ENCODE results near the gene ZNF25. TPM values are rescaled to one million over a fixed set of nuclear protein-coding genes. Genes with fewer than 3 reads are reported as not detected.

The ZNF25 gene
- total and polyA plus RNA-seq, 4 donors, result 0.93 to 2.8 (median 1.7) TPM

- Histone ChIP-seq H3K27me3 (ENCODE audit: control insufficient read depth in 4 of 4, insufficient read depth in 4 of 4, low read length in 3 of 4) (no peaks in the 10 kb centered on the region), H3K4me3 (ENCODE audit: low read depth in 1 of 3, low read length in 3 of 3) (no peak overlapping the region), H3K9me3 (ENCODE audit: control insufficient read depth in 4 of 4, low read length in 3 of 4) (no peaks in the 10 kb centered on the region), H3K27ac (ENCODE audit: low read depth in 1 of 2, low read length in 2 of 2) (peak overlapping the region; percentile 22 to 70), H3K4me1 (ENCODE audit: control insufficient read depth in 4 of 4, insufficient read depth in 4 of 4, low read length in 3 of 4) (peaks cover 4 to 20% (median 10%) of the 10 kb centered on the region in 4 donors), H3K9ac (ENCODE audit: low read depth in 1 of 2, low read length in 2 of 2) (no peak overlapping the region), H3K36me3 (ENCODE audit: control insufficient read depth in 4 of 4, insufficient read depth in 3 of 4, low read depth in 1 of 4, low read length in 3 of 4) (peaks cover 7 to 41% (median 32%) of the 10 kb centered on the region in 4 donors)
- 41% methylated on average over 1 of the region's 1 CpG for WGBS
- no peak for DNase-seq (ENCODE audit: low spot score)
- TF ChIP-seq FOXA2 (IDR thresholded peaks at IDR 0.05) (no peak), HNF4A (conservative IDR thresholded peaks at IDR 0.05) (peak; percentile 77 to 84), SP1 (IDR thresholded peaks at IDR 0.05) (peak; percentile 40), HNF4G (IDR thresholded peaks at IDR 0.05) (peak; percentile 7), FOXA1 (IDR thresholded peaks at IDR 0.05) (no peak), RXRA (IDR thresholded peaks at IDR 0.05) (peak in 1 of 2 donors; percentile 11)
Observed at GRCh38 chr10:38016354-38016753, 39.9 kb upstream of the ZNF25 start.

DNA sequence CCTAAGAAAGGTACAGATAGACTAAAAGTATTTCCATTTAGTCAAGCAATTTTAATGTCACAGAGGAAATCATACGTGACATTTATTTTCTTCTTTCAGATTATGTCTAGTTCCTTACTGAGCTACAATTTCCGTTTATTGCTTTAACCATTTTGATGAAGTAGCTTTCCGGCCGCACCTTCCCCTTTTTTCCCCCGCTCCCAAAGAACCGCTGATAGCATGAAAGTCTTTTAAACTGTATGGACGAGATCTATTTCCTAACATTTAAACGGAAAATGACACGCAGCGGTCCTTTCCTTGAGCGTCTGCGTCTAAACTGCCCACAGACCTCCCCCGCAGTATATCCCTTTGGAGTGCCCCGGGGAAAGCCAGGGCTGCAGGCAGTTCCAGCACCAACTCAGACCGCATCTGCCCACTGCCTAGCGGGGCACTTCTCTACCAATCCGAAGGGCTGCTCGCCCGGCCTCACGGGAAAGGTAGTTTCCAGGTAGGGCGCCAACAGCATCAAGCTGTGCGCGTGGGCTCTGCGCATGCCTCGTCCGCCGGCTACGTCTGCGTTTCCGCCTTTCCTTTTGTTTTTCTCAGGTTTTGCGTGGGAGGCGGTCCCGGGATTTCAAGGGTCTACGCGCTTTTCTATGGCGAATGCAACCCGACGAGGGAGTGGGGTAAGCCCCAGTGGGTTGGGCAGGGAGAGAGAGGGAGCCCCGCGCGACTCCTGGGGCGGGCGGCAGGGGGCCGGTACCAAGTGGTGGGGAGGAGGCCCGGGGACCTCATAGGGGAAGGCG, 33.9 kb upstream of the ZNF25 start, which contains the start of gene ZNF33A:
ZNF33A (plus strand) TSS at position 557 of the 785 bp plus-strand sequence. CDS start 1,667 bp downstream, outside the sequence.
- Histone ChIP-seq H3K4me1 (ENCODE audit: control insufficient read depth in 4 of 4, insufficient read depth in 4 of 4, low read length in 3 of 4) (peaks cover 4 to 12% (median 7%) of the 10 kb centered on the region in 4 donors), H3K36me3 (ENCODE audit: control insufficient read depth in 4 of 4, insufficient read depth in 3 of 4, low read depth in 1 of 4, low read length in 3 of 4) (peaks cover 0 to 2% (median under 1%) of the 10 kb centered on the region in 4 donors), H3K9me3 (ENCODE audit: control insufficient read depth in 4 of 4, low read length in 3 of 4) (no peaks in the 10 kb centered on the region), H3K27me3 (ENCODE audit: control insufficient read depth in 4 of 4, insufficient read depth in 4 of 4, low read length in 3 of 4) (no peaks in the 10 kb centered on the region), H3K9ac (ENCODE audit: low read depth in 1 of 2, low read length in 2 of 2) (peak within 1 kb of the TSS; percentile 63 to 88), H3K4me3 (ENCODE audit: low read depth in 1 of 3, low read length in 3 of 3) (peak within 1 kb of the TSS; percentile 85 to 92 (median 92)), H3K27ac (ENCODE audit: low read depth in 1 of 2, low read length in 2 of 2) (peak within 1 kb of the TSS; percentile 99 to 100)
- WGBS, result under 1% methylated on average over 46 of the region's 46 CpGs
- DNase-seq (ENCODE audit: low spot score), result peak; percentile 80
- TF ChIP-seq, protein P1, sequence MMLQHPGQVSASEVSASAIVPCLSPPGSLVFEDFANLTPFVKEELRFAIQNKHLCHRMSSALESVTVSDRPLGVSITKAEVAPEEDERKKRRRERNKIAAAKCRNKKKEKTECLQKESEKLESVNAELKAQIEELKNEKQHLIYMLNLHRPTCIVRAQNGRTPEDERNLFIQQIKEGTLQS (IDR thresholded peaks at IDR 0.05), result peak; percentile 16
- TF ChIP-seq ZBTB33 (IDR thresholded peaks at IDR 0.05) (no peak), HNF4A (conservative IDR thresholded peaks at IDR 0.05) (peak in 1 of 2 donors; percentile 21), FOXA2 (IDR thresholded peaks at IDR 0.05) (no peak), YY1 (IDR thresholded peaks at IDR 0.05) (peak; percentile 91), HNF4G (IDR thresholded peaks at IDR 0.05) (no peak), MAX (IDR thresholded peaks at IDR 0.05) (peak; percentile 45), TAF1 (conservative IDR thresholded peaks at IDR 0.05) (peak; percentile 91), NR2F2 (IDR thresholded peaks at IDR 0.05) (no peak), GABPA (IDR thresholded peaks at IDR 0.05 in 1 of 2, conservative IDR thresholded peaks at IDR 0.05 in 1 of 2) (peak in 1 of 2 donors; percentile 73), JUND (IDR thresholded peaks at IDR 0.05) (no peak), RXRA (IDR thresholded peaks at IDR 0.05) (peak; percentile 34 to 35), FOXA1 (IDR thresholded peaks at IDR 0.05) (no peak), RAD21 (IDR thresholded peaks at IDR 0.05) (peak in 1 of 2 donors; percentile 26), EGR1 (IDR thresholded peaks at IDR 0.05; ENCODE audit: low read depth in 2 of 2) (peak; percentile 20 to 21), SP1 (IDR thresholded peaks at IDR 0.05) (peak; percentile 61)
- TF ChIP-seq, protein P2, sequence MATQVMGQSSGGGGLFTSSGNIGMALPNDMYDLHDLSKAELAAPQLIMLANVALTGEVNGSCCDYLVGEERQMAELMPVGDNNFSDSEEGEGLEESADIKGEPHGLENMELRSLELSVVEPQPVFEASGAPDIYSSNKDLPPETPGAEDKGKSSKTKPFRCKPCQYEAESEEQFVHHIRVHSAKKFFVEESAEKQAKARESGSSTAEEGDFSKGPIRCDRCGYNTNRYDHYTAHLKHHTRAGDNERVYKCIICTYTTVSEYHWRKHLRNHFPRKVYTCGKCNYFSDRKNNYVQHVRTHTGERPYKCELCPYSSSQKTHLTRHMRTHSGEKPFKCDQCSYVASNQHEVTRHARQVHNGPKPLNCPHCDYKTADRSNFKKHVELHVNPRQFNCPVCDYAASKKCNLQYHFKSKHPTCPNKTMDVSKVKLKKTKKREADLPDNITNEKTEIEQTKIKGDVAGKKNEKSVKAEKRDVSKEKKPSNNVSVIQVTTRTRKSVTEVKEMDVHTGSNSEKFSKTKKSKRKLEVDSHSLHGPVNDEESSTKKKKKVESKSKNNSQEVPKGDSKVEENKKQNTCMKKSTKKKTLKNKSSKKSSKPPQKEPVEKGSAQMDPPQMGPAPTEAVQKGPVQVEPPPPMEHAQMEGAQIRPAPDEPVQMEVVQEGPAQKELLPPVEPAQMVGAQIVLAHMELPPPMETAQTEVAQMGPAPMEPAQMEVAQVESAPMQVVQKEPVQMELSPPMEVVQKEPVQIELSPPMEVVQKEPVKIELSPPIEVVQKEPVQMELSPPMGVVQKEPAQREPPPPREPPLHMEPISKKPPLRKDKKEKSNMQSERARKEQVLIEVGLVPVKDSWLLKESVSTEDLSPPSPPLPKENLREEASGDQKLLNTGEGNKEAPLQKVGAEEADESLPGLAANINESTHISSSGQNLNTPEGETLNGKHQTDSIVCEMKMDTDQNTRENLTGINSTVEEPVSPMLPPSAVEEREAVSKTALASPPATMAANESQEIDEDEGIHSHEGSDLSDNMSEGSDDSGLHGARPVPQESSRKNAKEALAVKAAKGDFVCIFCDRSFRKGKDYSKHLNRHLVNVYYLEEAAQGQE (IDR thresholded peaks at IDR 0.05), result peak; percentile 70
- TF ChIP-seq, protein P3, sequence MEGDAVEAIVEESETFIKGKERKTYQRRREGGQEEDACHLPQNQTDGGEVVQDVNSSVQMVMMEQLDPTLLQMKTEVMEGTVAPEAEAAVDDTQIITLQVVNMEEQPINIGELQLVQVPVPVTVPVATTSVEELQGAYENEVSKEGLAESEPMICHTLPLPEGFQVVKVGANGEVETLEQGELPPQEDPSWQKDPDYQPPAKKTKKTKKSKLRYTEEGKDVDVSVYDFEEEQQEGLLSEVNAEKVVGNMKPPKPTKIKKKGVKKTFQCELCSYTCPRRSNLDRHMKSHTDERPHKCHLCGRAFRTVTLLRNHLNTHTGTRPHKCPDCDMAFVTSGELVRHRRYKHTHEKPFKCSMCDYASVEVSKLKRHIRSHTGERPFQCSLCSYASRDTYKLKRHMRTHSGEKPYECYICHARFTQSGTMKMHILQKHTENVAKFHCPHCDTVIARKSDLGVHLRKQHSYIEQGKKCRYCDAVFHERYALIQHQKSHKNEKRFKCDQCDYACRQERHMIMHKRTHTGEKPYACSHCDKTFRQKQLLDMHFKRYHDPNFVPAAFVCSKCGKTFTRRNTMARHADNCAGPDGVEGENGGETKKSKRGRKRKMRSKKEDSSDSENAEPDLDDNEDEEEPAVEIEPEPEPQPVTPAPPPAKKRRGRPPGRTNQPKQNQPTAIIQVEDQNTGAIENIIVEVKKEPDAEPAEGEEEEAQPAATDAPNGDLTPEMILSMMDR (IDR thresholded peaks at IDR 0.05; ENCODE audit: low read depth, low read length, missing input control), result no peak

Measured in liver (tissue), 9 donors.